GM12875 (cell line): ENCODE results near the gene ZMYND12.

ENCODE experiments used
- H3K4me3 ChIP-seq: one replicate; pipeline ENCODE4 v1.5.1; 2011; ENCODE audit warnings: low read depth, low read length, control low read depth
- TF ChIP-seq, protein P1 (sequence below): IDR thresholded peaks from 2 replicates; pipeline ENCODE4 v1.5.1; 2011; ENCODE audit warnings: low read depth, mild to moderate bottlenecking, control low read depth, inconsistent platforms, low read length, moderate library complexity, borderline replicate concordance; ENCODE audit not compliant: insufficient read depth

ZMYND12 gene

DNA sequence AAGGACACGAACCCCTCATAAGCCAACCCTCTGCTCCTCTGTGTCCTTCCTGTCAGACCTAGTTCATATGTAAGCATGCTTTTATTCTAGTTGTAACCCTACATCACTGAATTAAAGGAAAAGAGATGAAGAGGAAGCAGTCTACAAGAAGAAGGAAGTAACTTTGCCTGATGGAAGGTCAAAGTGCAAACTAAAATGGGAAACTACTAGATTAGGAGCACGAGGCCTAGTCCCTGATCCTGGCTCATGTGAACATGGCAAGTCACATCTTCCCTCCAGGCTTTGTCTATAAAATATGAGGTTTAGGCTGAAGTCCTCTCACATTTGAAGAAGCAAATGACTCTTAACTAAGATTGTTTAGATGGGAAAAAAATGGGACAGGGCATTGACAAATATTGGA is 13.2 kb downstream of the ZMYND12 start:
- TF ChIP-seq, protein P1, sequence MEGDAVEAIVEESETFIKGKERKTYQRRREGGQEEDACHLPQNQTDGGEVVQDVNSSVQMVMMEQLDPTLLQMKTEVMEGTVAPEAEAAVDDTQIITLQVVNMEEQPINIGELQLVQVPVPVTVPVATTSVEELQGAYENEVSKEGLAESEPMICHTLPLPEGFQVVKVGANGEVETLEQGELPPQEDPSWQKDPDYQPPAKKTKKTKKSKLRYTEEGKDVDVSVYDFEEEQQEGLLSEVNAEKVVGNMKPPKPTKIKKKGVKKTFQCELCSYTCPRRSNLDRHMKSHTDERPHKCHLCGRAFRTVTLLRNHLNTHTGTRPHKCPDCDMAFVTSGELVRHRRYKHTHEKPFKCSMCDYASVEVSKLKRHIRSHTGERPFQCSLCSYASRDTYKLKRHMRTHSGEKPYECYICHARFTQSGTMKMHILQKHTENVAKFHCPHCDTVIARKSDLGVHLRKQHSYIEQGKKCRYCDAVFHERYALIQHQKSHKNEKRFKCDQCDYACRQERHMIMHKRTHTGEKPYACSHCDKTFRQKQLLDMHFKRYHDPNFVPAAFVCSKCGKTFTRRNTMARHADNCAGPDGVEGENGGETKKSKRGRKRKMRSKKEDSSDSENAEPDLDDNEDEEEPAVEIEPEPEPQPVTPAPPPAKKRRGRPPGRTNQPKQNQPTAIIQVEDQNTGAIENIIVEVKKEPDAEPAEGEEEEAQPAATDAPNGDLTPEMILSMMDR, result no peak
- no peak overlapping the region for H3K4me3 ChIP-seq

DNA sequence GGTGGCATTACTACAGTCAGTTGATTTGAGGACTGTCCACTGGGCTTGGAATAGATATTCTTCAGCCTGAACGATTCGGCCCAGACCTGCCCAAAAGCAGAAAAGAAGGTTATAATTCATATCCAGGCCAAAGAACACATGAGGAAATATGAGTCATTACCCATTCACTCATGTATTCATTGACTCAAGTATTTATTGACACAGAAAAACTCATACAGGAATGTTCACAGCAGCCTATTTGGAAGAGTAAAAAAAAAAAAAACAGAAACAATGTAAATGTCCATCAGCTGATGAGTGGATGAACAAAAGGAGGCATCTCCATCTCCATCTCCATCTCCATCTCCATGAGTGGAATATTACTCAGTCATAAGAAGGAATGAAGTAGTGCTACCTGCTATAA is 15.9 kb downstream of the ZMYND12 start:
- no peak overlapping the region for H3K4me3 ChIP-seq
- TF ChIP-seq, protein P1, result no peak

DNA sequence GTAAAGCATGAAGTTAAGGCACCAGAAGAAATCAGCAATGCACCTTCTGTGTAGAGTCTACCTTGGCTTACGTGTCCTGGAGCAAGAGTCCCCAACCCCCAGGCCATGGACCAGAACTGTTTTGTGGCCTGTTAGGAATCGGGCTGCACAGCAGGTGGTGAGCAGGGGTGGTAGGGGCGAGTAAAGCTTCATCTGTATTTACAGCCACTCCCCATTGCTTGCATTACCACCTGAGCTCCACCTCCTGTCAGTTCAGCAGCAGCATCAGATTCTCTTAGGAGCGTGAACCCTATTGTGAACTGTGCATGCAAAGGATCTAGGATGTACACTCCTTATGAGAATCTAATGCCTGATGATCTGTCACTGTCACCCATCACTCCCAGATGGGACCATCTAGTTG is 21.5 kb downstream of the ZMYND12 start:
- no peak overlapping the region for H3K4me3 ChIP-seq
- TF ChIP-seq, protein P1, result no peak

DNA sequence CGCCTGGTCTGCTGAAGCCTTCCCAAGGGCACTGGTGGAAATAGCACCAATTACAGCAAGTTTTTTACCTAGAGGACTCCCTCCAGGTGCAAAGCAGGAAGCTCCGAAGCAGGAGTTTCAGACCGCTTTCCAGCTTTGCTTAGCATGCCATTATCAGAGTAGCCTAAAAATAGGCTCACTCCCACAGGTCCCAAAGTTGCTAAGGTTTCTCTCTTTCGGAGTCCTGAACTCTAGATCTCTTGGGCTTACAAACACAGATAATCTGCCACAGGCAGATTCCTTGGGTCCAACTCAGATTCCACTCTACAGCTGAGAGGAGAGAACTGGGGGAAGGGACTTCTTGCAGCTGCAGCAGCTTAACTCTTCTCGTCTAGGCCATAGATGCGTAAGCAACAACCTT is 22.5 kb downstream of the ZMYND12 start:
- TF ChIP-seq, protein P1, result no peak
- H3K4me3 ChIP-seq, result no peak overlapping the region

DNA sequence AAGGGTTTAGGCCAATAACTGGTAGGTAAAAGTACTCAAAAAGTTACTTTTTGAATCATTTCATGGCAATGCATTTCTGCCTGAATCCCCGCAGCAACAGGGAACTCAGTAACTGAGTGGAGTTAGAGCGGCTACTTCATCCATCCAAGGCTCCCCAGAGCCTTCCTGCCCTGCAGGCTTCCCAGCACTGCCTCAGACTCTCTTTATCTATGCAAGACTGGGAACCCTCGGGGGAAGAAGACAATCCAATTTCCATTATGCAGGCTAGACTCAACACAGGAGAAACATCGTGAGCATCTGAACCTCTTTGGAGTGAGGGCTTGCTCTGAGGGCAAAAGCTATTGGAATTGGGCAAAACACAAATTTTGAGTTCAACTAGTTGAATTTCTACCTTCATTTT is 23.1 kb downstream of the ZMYND12 start:
- TF ChIP-seq, protein P1, result no peak
- no peak overlapping the region for H3K4me3 ChIP-seq

DNA sequence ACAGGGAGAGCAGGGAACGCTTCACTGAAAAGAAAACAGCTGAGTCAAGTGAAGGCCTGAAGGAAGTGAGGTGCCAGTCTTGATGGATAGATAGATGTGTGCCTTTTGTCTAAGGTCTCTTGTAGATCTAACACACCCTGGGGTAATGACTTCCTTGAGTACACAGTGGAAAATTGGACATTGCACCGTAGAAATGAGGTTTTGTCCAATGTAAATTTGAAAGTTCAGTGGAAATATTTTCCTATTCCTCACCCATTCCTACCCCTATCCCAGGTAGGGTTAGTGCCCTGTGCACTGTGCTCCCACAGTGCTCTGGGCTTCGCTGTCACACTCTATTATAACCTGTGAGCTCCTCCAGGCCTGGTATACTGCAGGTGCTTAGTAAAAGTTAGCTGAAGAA is 24.3 kb downstream of the ZMYND12 start:
- TF ChIP-seq, protein P1, result no peak
- no peak overlapping the region for H3K4me3 ChIP-seq

DNA sequence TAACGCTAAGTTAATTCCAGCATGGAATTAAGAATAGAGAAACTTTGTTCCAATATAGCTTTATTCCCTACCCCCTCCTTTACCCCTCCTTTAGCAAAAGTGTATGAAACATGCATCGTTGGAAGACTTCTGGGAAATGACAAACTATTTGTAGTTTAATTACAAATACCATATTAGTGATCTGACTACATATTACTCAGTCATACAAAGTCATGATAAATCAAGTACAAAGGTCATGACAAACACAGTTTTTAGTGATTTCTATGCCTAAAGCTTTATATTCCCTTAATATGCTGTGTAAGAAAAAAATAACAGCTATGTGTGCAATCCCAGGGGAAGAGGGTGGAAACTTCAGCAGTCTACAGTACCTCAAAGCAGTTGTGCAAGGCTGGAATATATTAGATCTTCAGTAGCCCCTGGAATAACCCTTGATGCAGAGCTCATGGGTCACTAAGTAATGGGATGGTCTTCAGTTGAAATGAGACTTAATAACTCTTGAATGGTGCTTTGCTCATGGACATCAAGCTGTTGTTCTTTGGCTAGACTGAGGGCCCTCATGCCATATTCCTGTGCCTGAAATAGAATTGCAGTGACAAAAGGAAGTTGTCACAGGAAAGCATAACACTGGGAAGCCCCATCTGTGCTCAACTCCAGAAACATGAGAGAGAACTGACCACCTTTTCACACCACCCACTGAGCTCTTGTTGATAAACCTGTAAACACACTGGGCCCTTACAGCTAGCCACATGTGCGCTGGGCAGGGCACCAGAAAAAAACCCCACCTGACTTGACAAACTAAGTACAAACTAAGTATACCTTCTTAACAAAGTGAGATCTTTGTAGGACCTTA is 25.3 kb downstream of the ZMYND12 start:
- no peak overlapping the region for H3K4me3 ChIP-seq
- TF ChIP-seq, protein P1, result no peak
